GM12878 (cell line): ENCODE measurements around the gene CCDC85B. TPM values are rescaled to one million over a fixed set of nuclear protein-coding genes. Genes with fewer than 3 reads are reported as not detected.

Experiments used
- ATAC-seq: fragments of 200-7000 bp; cut with Tn5 transposase; 3 replicates; pipeline ENCODE4 v1.9.1; 2020; ENCODE audit warnings: mild to moderate bottlenecking, moderate library complexity
- BruUV-seq: library from RNA; stranded (reverse); fragments of 400-500 nt; replicated peaks from 2 replicates; lab custom pipeline; 2021; lab: Mats Ljungman, UMichigan
- CTCF ChIA-PET: fragments of 300-600 bp; sonication (Branson Sonifier 250); formaldehyde crosslinking; extraction: SDS; loops from one replicate; lab custom pipeline; 2021; ENCODE audit warnings: inconsistent platforms; lab: Yijun Ruan, JAX
- POLR2A ChIA-PET: fragments of 350-600 bp; formaldehyde crosslinking; extraction: SDS; loops from one replicate; lab custom pipeline; 2021; ENCODE audit warnings: inconsistent platforms; lab: Charles Lee
- RAD21 ChIA-PET: fragments of 300-600 bp; sonication (Branson Sonifier 250); formaldehyde crosslinking; loops from one replicate; lab custom pipeline; 2023; ENCODE audit warnings: antibody characterized with exemption; ENCODE audit not compliant: unreplicated experiment; lab: Charles Lee
- SMC1A ChIA-PET: fragments of 300-600 bp; sonication (Branson Sonifier 250); formaldehyde crosslinking; loops from one replicate; lab custom pipeline; 2023; ENCODE audit not compliant: unreplicated experiment, uncharacterized antibody; lab: Charles Lee
- DNase-seq: peaks from one replicate; pipeline ENCODE4 v3.0.0-alpha.2; 2011; ENCODE audit warnings: low read depth, low spot score
- FAIRE-seq: peaks from 3 replicates; lab custom pipeline; 2011; peaks lifted over from hg19 to GRCh38; lab: Jason Lieb, UNC
- H2AFZ ChIP-seq: 2 replicates; pipeline ENCODE4 v1.6.0; 2011; ENCODE audit warnings: low read depth, low read length, control low read depth; ENCODE audit not compliant: control insufficient read depth
- H3K27ac ChIP-seq: 2 replicates; pipeline ENCODE4 v1.5.1; 2011; ENCODE audit warnings: control low read depth; ENCODE audit not compliant: control insufficient read depth, insufficient read depth
- H3K27me3 ChIP-seq, 2 experiments: replicated peaks in 1 of 2; 2 replicates each; pipeline versions ENCODE4 v1.6.0 to v1.6.1; 2011; ENCODE audit warnings: low read length in 1 of 2; ENCODE audit not compliant: control insufficient read depth in 2 of 2, insufficient read depth in 2 of 2
- H3K36me3 ChIP-seq, 2 experiments: 2 replicates each; pipeline ENCODE4 v1.5.1; 2011; ENCODE audit warnings: low read length in 1 of 2; ENCODE audit not compliant: control insufficient read depth in 2 of 2, insufficient read depth in 2 of 2
- H3K4me1 ChIP-seq: 2 replicates; pipeline ENCODE4 v1.6.1; 2011; ENCODE audit warnings: mild to moderate bottlenecking, low read length, moderate library complexity, mixed read lengths; ENCODE audit not compliant: control insufficient read depth, insufficient read depth
- H3K4me2 ChIP-seq: 2 replicates; pipeline ENCODE4 v1.6.0; 2011; ENCODE audit warnings: control low read depth; ENCODE audit not compliant: control insufficient read depth, insufficient read depth
- H3K4me3 ChIP-seq: fragments of 200-600 bp; sonication (generic); 2 replicates; pipeline ENCODE4 v1.5.1; 2016
- H3K79me2 ChIP-seq: 2 replicates; pipeline ENCODE4 v1.6.0; 2011; ENCODE audit warnings: low read length; ENCODE audit not compliant: control insufficient read depth, insufficient read depth
- H3K9ac ChIP-seq: 2 replicates; pipeline ENCODE4 v1.8.0; 2011; ENCODE audit warnings: low read length, control low read depth, mixed read lengths; ENCODE audit not compliant: control insufficient read depth, insufficient read depth
- H3K9me3 ChIP-seq: replicated peaks from 3 replicates; pipeline ENCODE4 v1.5.1; 2011; ENCODE audit warnings: mild to moderate bottlenecking, low read length; ENCODE audit not compliant: control insufficient read depth, insufficient read depth
- H4K20me1 ChIP-seq: 2 replicates; pipeline ENCODE4 v1.6.0; 2011; ENCODE audit not compliant: control insufficient read depth, insufficient read depth
- BCL3 ChIP-seq: IDR thresholded peaks from 2 replicates; pipeline ENCODE4 v1.6.1; 2011; ENCODE audit warnings: borderline replicate concordance, low read depth, mild to moderate bottlenecking, moderate library complexity, low read length; ENCODE audit not compliant: insufficient read depth, poor library complexity, severe bottlenecking
- KDM1A ChIP-seq: fragments of 200-600 bp; sonication (generic); IDR thresholded peaks from 2 replicates; pipeline ENCODE4 v1.6.1; 2016; ENCODE audit warnings: borderline replicate concordance
- PKNOX1 ChIP-seq: fragments of 450-650 bp; IDR thresholded peaks from 2 replicates; pipeline ENCODE4 v1.6.1; 2016; ENCODE audit warnings: mild to moderate bottlenecking
- RFX5 ChIP-seq: IDR thresholded peaks from 2 replicates; pipeline ENCODE4 v1.6.1; 2011; ENCODE audit warnings: low read depth, low read length, improper control_type of control experiment
- SP1 ChIP-seq: IDR thresholded peaks from one replicate; pipeline ENCODE4 v1.6.1; 2011; ENCODE audit warnings: low read depth, low read length
- ZBED1 ChIP-seq: IDR thresholded peaks from 2 replicates; pipeline ENCODE4 v1.6.1; 2016; ENCODE audit warnings: borderline replicate concordance
- WGBS: methylation state at CpG from one replicate; pipeline ENCODE4 v1.1.6; 2016; ENCODE audit warnings: low lambda C conversion rate; ENCODE audit not compliant: insufficient replicate concordance, insufficient coverage; ENCODE audit errors: missing lambda C conversion rate; 5-methylcytosine and 5-hydroxymethylcytosine counted together
- in situ Hi-C: fragments of 300-500 bp; cut with MboI; formaldehyde crosslinking; loops from 9 replicates; pipeline ENCODE4 v1.14.3; 2018; ENCODE audit warnings: mixed read lengths
- intact Hi-C: fragments of 100-400 bp; cut with micrococcal nuclease; formaldehyde crosslinking; loops from one replicate; pipeline ENCODE4 v1.14.2; 2022; ENCODE audit not compliant: unreplicated experiment
- polyA plus RNA-seq, 11 experiments: library from polyadenylated mRNA; depleted of rRNA in 4 of 11; unstranded in 6 of 11; stranded (reverse) in 5 of 11; fragments of >200 nt; fragmentation: Nextera tagmentation in 4 of 11; fragmentation: Illumina TruSeq in 1 of 11; extraction: Ambion mirVana in 4 of 11; extraction: Trizol in 1 of 11; gene quantifications; 1 replicate in 1 of 11; 2 replicates in 10 of 11; pipeline versions ENCODE4 v1.2.1 to v1.2.3, GENCODE V29; 2011 to 2016; ENCODE audit warnings: inconsistent platforms in 2 of 11, missing spikeins in 2 of 11, low read depth in 1 of 11
- total RNA-seq, 4 experiments: library from RNA; depleted of rRNA in 3 of 4; stranded (reverse); fragments of >200 nt in 3 of 4; fragmentation: Illumina TruSeq in 1 of 4; extraction: Trizol in 1 of 4; gene quantifications; 2 replicates each; pipeline versions ENCODE4 v1.2.1 to v1.2.3, GENCODE V29; 2013 to 2021

CCDC85B gene
- total and polyA plus RNA-seq, 10 of the 15 experiments (the other 5 are each of a cell fraction or from before 2014, with no cell fraction given) = 0.32 to 114 (median 49.5) TPM

GRCh38 chr11:65882120-65883057 lies 8.1 kb upstream of the CCDC85B start:
- CTCF ChIA-PET = interaction anchor here (1.5 to 11.0 kb wide), 3 partner anchors 8 to 109 kb away, joined by 5 to 167 read pairs (median 5); partner anchors contain the start of gene CCDC85B
- TF ChIP-seq PKNOX1 = no peak
- no peak for TF ChIP-seq SP1
- TF ChIP-seq KDM1A = no peak
- no peak for TF ChIP-seq RFX5
- no peak for TF ChIP-seq ZBED1
- TF ChIP-seq BCL3 = no peak
- Histone ChIP-seq H3K4me1 (peaks cover 17% of the 10 kb centered on the region), H3K27me3 (no peaks in the 10 kb centered on the region), H3K36me3 (peaks cover 12 to 25% of the 10 kb centered on the region in 2 experiments), H3K9ac (no peak overlapping the region), H3K4me2 (no peak overlapping the region), H3K27ac (no peak overlapping the region), H2AFZ (no peak overlapping the region), H4K20me1 (no peaks in the 10 kb centered on the region), H3K4me3 (no peak overlapping the region), H3K79me2 (peaks cover 6% of the 10 kb centered on the region), H3K9me3 (no peaks in the 10 kb centered on the region)
- FAIRE-seq = no peak
- POLR2A ChIA-PET = interaction anchor here (0.5 to 2.6 kb wide), 4 partner anchors 8 to 340 kb away, joined by 3 to 8 read pairs (median 4); partner anchors contain the start of gene CCDC85B
- intact Hi-C loops (no loop called here), in situ Hi-C loops (loop anchor here (5.0 kb wide), 1 partner anchor 105 kb away; no protein-coding TSS in a partner anchor)
- no TSS peak for BruUV-seq
- SMC1A ChIA-PET = no interaction called here
- no peak for ATAC-seq
- WGBS = 89% methylated on average over 29 of the region's 30 CpGs
- DNase-seq = no peak
- RAD21 ChIA-PET = interaction anchor here (1.6 kb wide), 1 partner anchor 171 kb away, joined by 3 read pairs; no protein-coding TSS in a partner anchor
